ENCODE measurements around the gene FEZF1.

DNA sequence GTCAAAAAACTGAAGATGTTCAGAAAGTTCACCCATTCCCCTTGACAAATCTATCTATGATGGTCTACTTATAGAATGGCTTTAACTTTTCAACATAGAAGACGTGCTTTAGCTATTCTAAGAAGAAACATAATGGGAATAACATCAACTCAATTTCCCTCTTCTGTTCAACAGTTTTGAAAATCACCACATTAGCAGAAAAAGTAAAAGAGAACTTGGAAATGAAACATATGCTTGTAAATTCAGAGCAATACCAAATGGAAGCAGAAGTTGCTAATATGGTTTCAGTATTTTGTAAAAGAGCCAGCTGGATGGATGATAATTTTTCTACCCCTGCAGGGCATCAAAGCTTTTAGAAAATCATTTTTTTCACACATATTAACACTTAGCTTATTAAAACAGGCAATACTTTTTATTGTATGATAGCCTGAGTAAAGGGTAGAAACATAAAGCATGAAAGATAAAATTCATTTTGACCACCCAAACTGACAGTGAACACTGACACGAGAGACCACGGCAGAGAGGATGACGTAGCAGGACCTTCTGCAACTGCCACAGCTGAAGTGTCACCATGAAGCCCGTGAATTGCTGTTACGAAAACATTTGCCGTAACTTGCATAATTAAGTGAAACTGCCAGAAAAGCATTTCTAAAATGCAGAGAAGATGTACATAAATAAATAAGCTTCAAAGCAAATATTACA, 39.2 kb upstream of the FEZF1 start:
- TF ChIP-seq, protein P1, sequence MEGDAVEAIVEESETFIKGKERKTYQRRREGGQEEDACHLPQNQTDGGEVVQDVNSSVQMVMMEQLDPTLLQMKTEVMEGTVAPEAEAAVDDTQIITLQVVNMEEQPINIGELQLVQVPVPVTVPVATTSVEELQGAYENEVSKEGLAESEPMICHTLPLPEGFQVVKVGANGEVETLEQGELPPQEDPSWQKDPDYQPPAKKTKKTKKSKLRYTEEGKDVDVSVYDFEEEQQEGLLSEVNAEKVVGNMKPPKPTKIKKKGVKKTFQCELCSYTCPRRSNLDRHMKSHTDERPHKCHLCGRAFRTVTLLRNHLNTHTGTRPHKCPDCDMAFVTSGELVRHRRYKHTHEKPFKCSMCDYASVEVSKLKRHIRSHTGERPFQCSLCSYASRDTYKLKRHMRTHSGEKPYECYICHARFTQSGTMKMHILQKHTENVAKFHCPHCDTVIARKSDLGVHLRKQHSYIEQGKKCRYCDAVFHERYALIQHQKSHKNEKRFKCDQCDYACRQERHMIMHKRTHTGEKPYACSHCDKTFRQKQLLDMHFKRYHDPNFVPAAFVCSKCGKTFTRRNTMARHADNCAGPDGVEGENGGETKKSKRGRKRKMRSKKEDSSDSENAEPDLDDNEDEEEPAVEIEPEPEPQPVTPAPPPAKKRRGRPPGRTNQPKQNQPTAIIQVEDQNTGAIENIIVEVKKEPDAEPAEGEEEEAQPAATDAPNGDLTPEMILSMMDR (conservative IDR thresholded peaks at IDR 0.05; ENCODE audit: low read length): no peak
- TF ChIP-seq EZH2phosphoT487 (IDR thresholded peaks at IDR 0.05; ENCODE audit: borderline replicate concordance, low read depth, low read length): no peak
